Tibial nerve (tissue), 4 donors: Measurements from ENCODE around the gene EGFR.

ENCODE experiments used
- CTCF ChIP-seq, 5 experiments: fragments of 200-600 bp in 3 of 5; fragments of 450-650 bp in 2 of 5; sonication (generic) in 3 of 5; IDR thresholded peaks; one replicate each; pipeline ENCODE4 v1.5.1; 2016 to 2019; ENCODE audit warnings: antibody characterized with exemption in 5 of 5, mild to moderate bottlenecking in 3 of 5, moderate library complexity in 2 of 5
- EP300 ChIP-seq, 2 donors: sonication (generic); formaldehyde crosslinking; IDR thresholded peaks; one replicate each; pipeline ENCODE4 v1.6.1; 2017; ENCODE audit warnings: antibody characterized with exemption in 2 of 2, mild to moderate bottlenecking in 1 of 2

- TF ChIP-seq CTCF (IDR thresholded peaks at IDR 0.05) (no peak), EP300 (IDR thresholded peaks at IDR 0.05) (no peak)
Observed at GRCh38 chr7:55191926-55192692, 173.3 kb downstream of the EGFR start.
